Measurements from ENCODE around the gene PTGIS.
"Not testable (repeated sequence)": the region's sequence is repeated elsewhere in the genome, so short reads cannot be mapped to it uniquely, and the experiment has no call there.

Gene PTGIS

DNA sequence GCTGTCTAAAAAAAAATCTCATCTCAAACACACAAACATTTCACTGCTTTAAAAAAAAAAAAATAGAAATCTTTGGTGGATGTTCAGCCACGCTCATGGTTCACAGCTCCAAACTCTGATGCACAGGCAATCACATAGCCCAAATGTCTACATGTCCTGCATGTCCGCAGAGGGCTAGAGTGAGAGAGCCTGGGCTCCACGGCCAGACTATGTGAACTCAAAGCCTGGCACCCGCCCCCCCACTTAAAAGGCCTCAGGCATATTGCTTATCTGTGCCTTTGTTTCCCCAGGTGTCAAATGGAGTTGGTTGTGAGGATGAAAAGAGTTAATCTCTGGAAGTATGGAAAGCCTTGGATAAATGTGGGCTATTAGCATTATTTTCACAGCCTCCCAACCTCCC lies 10.5 kb upstream of the PTGIS start:
- DNase-seq: no peak

DNA sequence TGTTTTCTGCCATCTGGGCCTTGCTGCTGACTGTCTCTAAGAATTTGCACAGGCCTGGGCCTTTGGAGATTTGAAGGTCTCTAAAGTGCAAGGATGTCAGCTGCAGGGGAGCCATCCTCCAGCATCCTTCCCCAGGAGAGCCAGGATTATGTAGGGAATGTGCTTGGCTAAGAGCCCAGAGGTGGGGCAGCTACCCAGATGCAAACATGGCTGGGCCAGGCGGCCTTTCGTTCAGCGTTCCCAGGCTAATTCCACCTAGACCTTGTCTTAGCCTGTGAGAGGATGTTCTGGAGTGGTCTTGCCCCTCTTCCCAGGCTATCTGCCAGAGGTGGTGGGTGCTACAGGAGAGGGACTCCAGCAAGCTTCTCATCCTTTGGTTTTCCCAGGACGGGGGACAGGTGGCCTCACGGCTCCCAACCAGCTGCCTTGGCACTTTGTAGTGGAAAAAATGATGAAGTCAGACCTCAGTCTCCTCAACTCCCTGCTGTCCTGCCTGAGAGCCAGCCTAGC lies 7.7 kb upstream of the PTGIS start:
- DNase-seq: no peak

DNA sequence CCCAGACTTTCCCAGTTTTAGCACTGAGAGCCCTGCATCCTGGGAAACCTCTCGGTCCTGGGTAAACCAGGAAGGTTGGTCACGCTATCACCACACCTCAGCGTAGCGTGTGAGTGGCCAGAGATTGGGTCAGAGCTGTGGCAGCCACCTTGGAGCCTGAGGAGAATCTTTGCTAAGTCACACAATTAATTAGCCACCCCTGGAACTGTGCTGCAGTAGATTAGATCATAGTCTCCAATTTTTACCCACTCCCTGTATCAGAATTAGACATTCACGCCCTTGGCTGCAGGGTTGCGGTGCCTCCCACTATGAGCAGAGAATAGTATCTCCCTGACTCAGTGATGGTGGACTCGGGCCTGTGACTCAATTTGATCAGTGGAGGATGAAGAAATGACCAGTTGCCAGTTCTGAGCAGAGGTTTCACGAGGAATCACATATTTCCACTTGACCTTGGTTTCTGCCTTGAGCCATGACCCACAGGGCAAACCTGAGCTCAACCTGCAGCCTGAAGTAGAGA lies 6.0 kb upstream of the PTGIS start:
- DNase-seq: no peak

GRCh38 chr20:49572857-49573256 lies 4.9 kb upstream of the PTGIS start:
- DNase-seq: no peak

DNA sequence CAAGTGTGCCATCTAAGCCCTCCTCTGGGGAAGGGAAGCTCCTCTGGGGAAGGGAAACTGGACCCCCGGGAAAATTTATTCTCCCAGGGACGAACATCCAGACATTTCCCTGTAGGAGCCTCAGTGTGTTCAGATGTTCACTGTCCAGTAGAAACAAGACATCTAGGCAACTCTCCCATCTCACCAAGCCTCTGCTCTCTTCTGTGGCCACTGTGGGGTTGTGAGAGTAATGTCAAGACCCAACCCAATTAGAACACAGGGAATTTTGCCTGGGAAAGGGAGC lies 3.6 kb upstream of the PTGIS start:
- no peak for DNase-seq

DNA sequence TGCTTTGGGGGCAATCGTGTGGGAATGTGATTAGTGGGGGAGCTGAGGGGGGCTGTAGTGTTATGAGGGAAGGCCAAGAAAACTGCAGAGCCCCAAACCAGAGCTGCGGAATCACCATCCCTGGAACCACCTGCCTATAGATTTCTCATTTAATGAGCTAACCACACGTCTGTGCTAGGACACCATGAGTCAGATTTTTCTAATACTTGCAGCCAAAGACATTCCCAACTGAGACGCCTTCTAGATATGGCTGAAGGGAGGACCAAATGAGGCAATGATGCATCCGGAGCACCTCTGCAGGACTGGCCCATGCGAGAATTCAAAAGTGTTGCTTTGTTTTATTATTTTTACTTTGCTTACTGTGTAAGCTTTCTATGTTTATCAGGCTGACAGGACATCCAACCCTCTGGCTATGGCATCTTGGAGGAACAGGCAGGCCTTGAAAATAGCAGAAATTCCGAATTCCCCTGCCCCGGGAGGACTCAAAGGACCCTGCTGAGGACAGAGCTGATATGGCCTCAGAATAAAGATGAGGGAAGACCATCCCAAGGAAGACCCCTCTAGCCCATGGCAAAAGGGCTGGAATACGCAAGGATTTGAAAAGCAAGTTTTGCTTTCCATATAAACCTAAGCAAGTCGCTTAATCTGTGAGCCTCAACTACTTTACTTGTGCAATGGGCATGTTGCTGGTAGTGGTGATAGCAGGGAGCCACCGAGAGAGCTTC lies 3.1 kb upstream of the PTGIS start:
- DNase-seq: no peak

DNA sequence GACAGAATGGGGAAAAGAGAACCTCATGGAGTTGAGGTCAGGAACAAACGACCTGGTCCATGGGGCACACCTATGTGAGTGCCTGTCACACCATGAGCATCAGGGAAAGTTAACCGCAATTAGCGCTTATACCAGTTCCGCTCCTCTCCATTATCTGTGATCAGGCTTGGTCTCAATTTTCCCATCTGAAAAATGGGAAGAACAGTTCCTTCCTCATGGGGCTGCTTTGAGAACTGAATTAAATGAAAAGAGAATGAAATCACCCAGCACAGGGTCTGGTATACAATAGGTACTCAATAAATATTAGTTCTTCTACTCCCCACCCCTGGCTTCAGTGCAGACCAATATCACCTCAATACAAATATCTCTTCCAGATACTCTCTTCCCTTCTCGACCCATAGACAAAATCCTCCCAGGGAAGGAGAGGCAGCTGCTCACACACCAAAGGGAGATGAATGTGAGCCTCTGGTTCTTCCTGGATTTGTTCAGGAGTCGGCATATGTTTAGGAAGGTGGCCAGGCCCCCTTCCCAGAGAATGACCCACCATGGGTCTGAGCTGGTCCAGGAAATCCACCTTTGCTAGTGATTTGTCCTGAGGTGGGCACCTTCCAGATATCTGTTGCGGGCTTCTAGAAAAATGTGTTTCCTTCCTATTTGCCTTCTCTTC lies 2.4 kb upstream of the PTGIS start:
- DNase-seq: no peak

GRCh38 chr20:49569411-49570115 lies 1.6 kb upstream of the PTGIS start:
- no peak for DNase-seq

GRCh38 chr20:49568278-49569151 lies 578 bp upstream of the PTGIS start:
- no peak for DNase-seq

GRCh38 chr20:49566401-49567364 lies 1.3 kb downstream of the PTGIS start:
- DNase-seq: no peak

GRCh38 chr20:49564991-49565390 lies 2.9 kb downstream of the PTGIS start:
- not testable (repeated sequence) for DNase-seq

- no peak for DNase-seq
Observed at GRCh38 chr20:49563015-49563980, 4.6 kb downstream of the PTGIS start.

DNA sequence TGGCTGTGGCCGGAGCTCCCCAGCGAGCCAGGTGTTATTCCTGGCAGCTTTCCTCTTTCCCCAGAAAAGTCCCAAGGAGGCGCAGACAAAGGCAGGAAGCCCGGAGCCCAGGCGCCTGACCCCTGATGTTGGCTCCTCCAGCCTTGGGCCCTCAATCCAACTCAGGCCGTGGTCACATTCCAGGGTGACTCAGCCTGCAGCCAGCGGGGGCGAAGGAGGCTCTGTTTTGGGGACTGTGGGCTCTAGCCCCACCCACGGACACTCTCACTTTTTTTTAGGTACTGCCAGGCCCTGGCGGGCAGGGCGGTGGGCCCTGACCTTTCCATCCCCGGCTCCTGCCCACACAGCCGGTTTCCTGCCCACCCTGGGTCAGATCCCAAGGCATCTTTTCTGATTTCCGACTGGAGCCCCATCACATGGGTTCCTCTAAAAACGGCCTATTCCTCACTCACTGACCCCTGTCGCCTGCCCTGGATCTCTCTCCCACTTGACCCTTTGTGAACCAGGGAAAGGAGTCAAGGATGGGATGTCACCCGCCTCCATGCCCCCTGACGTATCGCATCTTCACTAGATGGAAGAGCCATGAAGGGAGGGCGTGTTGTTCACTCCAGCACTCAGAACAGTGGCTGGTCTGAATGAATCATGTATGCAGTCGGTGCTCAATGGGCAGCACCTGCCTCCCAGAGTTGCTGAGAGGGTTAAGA lies 5.5 kb downstream of the PTGIS start:
- DNase-seq: no peak

- no peak for DNase-seq
Observed at GRCh38 chr20:49561806-49562205, 6.1 kb downstream of the PTGIS start.

- DNase-seq: no peak
Observed at GRCh38 chr20:49561256-49561655, 6.7 kb downstream of the PTGIS start.

DNA sequence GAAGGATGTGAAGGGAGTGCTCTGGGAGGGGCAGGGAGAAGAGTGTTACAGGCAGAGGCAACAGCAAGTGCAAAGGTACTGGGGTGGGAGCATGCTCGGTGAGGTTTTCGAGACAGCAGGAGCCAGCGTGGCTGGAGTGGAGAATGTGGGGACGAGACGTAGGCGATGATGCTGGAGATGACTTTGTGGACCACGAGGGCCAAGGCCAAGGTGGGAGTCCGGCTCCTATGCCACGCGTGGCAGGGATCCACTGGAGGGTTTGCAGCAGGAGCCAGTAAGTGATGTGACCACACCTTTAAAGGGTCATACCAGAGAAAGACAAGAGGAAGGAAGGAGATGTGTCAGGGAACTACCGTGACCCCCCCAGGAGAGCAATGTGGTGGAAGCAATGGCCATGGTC lies 7.3 kb downstream of the PTGIS start:
- DNase-seq: no peak

DNA sequence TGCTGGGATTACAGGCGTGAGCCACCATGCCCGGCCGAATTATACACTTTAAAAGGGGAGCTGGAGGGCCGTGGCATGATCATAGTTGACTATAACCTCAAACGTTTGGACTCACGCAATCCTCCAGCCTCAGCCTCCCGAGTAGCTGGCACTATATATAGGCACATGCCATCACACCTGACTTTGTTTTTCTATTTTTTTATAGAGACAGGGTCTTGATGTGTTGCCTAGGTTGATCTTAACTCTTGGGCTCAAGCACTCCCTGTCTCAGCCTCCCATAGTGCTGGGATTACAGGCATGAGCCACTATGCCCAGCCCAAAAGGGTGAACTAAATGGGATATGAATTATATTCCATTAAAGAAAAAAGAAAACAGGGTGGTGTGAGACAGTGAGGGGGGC lies 7.8 kb downstream of the PTGIS start:
- no peak for DNase-seq

DNA sequence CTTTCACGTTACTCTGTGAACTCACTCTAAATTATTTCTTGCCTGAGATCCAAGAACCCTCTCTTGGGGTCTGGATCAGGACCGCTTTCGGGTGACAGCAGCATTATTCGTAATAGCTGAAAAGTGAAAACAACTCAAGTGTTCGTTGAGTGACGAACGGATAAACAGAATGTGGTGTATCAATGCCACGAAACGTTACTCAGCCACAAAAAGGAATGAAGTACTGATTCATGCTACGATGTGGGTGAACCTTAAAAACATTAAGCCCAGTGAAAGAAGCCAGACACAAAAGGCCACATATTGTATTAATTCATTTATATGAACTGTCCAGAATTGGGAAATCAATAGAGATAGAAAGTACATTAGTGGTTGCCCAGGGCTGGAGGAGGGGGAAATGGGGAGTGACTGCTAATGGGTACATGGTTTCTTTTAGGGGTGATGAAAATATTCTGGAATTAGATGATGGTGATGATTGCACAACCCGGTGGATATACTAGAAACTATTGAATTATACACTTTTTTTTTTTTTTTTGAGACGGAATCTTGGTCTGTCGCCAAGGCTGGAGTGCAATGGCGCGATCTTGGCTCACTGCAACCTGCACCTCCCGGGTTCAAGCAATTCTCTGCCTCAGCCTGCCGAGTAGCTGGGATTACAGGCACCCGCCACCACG lies 8.4 kb downstream of the PTGIS start:
- DNase-seq: no peak

DNA sequence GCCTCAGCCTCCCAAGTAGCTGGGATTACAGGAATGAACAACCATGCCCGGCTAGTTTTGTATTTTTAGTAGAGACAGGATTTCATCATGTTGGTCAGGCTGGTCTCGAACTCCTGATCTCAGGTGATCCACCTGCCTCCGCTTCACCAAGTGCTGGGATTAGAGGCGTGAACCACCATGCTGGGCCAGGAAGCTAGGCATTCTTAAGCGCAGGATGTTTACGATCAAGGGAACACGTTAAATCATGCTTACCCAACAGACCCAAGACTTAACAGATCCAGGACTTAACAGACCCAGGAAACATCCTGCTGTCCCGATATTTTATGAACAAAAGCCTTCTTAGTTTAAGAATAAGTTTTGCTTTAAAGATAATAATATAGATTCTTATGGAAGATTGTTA lies 9.1 kb downstream of the PTGIS start:
- no peak for DNase-seq

All from DMS79 (cell line).